Panc1 (cell line): Measurements from ENCODE around the gene CCHCR1.

Source experiments
- POLR2AphosphoS5 ChIP-seq: IDR thresholded peaks from 2 replicates; pipeline ENCODE4 v1.6.1; 2012; ENCODE audit warnings: mild to moderate bottlenecking, low read depth, low read length, moderate library complexity
- SIN3A ChIP-seq: IDR thresholded peaks from 2 replicates; pipeline ENCODE4 v1.6.1; 2012; ENCODE audit warnings: low read depth, mild to moderate bottlenecking, low read length, moderate library complexity, borderline replicate concordance; ENCODE audit not compliant: insufficient read depth
- TF ChIP-seq, protein P1 (sequence below): fragments of 450-650 bp; IDR thresholded peaks from 2 replicates; pipeline ENCODE4 v1.5.1; 2017; ENCODE audit warnings: mild to moderate bottlenecking

DNA sequence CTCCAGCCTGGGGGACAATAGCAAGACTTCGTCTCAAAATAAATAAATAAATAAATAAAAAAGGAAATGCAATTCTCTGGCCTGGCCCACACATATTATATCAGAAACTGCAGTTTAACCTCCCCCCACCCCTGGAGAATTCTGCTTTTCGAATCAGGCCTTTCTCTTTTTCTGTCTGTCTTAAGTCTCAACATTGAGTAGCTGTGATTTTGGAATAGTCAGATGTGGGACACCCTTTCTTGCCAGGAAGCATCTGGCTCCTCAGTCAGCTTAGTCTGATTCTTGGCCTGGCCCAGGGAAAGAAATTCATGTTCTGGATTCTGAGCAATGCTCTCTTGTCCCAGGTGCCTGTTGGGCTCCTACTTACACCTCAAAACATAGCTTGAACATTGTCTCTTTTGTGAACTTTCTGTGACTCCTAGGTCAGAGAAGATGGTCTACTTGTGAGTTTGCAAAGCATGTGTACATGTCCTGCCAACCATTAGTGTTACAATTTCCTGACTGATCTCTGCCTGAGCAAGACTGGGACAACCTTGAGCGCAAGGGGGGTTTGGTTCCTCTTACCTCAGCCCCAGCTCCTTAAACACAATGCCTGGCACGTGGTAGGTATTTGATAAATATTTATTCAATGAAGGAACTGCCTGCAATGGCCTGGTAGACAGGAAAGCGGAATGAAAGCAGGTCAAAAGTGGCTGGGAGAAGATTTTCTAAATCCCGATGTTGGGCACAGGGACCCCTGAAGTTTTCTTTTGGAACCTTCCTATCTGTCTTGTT, 36.6 kb upstream of the CCHCR1 start:
- TF ChIP-seq, protein P1, sequence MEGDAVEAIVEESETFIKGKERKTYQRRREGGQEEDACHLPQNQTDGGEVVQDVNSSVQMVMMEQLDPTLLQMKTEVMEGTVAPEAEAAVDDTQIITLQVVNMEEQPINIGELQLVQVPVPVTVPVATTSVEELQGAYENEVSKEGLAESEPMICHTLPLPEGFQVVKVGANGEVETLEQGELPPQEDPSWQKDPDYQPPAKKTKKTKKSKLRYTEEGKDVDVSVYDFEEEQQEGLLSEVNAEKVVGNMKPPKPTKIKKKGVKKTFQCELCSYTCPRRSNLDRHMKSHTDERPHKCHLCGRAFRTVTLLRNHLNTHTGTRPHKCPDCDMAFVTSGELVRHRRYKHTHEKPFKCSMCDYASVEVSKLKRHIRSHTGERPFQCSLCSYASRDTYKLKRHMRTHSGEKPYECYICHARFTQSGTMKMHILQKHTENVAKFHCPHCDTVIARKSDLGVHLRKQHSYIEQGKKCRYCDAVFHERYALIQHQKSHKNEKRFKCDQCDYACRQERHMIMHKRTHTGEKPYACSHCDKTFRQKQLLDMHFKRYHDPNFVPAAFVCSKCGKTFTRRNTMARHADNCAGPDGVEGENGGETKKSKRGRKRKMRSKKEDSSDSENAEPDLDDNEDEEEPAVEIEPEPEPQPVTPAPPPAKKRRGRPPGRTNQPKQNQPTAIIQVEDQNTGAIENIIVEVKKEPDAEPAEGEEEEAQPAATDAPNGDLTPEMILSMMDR = no peak
- TF ChIP-seq POLR2AphosphoS5 (no peak), SIN3A (no peak)
